Measurements from ENCODE around the gene SPTSSA. TPM values are rescaled to one million over a fixed set of nuclear protein-coding genes. Genes with fewer than 3 reads are reported as not detected.

SPTSSA gene
- total RNA-seq, 1 donor from 2014 or later, result 26.6 TPM

- Mint-ChIP-seq H3K27ac (ENCODE audit: unreplicated experiment) (no peak overlapping the region), H3K36me3 (ENCODE audit: low read depth, unreplicated experiment) (no peaks in the 10 kb centered on the region), H3K27me3 (ENCODE audit: low read depth, unreplicated experiment) (no peaks in the 10 kb centered on the region), H3K4me3 (ENCODE audit: unreplicated experiment) (no peak overlapping the region), H3K9me3 (ENCODE audit: unreplicated experiment) (peaks cover 8% of the 10 kb centered on the region), H3K4me1 (ENCODE audit: low read depth, unreplicated experiment) (no peaks in the 10 kb centered on the region)
- H3K4me1 ChIP-seq (ENCODE audit: insufficient read depth, low read length), result no peaks in the 10 kb centered on the region
- no peaks in the 10 kb centered on the region for H3K36me3 ChIP-seq (ENCODE audit: insufficient read depth, low read length)
- peaks cover 3% of the 10 kb centered on the region for H3K9me3 ChIP-seq (ENCODE audit: insufficient read depth, low read depth, low read length)
- DNase-seq (ENCODE audit: low read depth), result no peak
- H3K9ac ChIP-seq (ENCODE audit: low read length), result no peak overlapping the region
- H3K27ac ChIP-seq (ENCODE audit: low read depth, low read length), result no peak overlapping the region
- H4K20me1 ChIP-seq (ENCODE audit: insufficient read depth, low read length), result no peaks in the 10 kb centered on the region
- no peak overlapping the region for H3K4me3 ChIP-seq (ENCODE audit: insufficient read depth, low read depth, low read length)
- no peak for FAIRE-seq
- no peaks in the 10 kb centered on the region for H3K79me2 ChIP-seq (ENCODE audit: insufficient read depth, low read length)
- no peaks in the 10 kb centered on the region for H3K27me3 ChIP-seq (ENCODE audit: insufficient read depth, low read length)
- TF ChIP-seq, protein P1, sequence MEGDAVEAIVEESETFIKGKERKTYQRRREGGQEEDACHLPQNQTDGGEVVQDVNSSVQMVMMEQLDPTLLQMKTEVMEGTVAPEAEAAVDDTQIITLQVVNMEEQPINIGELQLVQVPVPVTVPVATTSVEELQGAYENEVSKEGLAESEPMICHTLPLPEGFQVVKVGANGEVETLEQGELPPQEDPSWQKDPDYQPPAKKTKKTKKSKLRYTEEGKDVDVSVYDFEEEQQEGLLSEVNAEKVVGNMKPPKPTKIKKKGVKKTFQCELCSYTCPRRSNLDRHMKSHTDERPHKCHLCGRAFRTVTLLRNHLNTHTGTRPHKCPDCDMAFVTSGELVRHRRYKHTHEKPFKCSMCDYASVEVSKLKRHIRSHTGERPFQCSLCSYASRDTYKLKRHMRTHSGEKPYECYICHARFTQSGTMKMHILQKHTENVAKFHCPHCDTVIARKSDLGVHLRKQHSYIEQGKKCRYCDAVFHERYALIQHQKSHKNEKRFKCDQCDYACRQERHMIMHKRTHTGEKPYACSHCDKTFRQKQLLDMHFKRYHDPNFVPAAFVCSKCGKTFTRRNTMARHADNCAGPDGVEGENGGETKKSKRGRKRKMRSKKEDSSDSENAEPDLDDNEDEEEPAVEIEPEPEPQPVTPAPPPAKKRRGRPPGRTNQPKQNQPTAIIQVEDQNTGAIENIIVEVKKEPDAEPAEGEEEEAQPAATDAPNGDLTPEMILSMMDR (IDR thresholded peaks at IDR 0.05; ENCODE audit: insufficient read depth, low read depth, low read length), result no peak
- TF ChIP-seq EZH2 (IDR thresholded peaks at IDR 0.05; ENCODE audit: insufficient read depth, low read length), result no peak
- no peak overlapping the region for H3K4me2 ChIP-seq (ENCODE audit: low read length)
- no peak overlapping the region for H2AFZ ChIP-seq (ENCODE audit: low read depth, low read length)
Observed at GRCh38 chr14:34409721-34410120, 52.3 kb downstream of the SPTSSA start.

DNA sequence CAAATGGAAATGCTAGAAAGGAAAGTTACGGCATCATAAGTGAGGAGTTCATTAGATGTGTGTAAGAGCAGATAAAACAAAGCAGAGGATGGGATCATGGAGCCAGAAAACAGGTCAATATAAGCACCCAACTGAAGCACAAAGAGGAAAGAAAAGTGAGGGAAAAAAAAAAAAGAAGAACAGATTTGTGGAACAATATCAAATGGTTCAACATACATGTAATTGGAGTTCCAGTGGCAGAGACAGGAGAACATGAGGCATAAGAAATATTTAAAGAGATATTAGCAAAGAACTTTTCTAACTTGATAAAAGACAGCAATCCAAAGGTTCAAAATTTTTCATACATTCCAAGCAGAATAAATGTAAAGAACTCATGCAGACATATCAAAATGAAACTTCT lies 54.1 kb downstream of the SPTSSA start:
- H2AFZ ChIP-seq (ENCODE audit: low read depth, low read length), result no peak overlapping the region
- H3K9ac ChIP-seq (ENCODE audit: low read length), result no peak overlapping the region
- H3K27me3 ChIP-seq (ENCODE audit: insufficient read depth, low read length), result no peaks in the 10 kb centered on the region
- peaks cover 3% of the 10 kb centered on the region for H3K9me3 ChIP-seq (ENCODE audit: insufficient read depth, low read depth, low read length)
- Mint-ChIP-seq H3K4me1 (ENCODE audit: low read depth, unreplicated experiment) (no peaks in the 10 kb centered on the region), H3K9me3 (ENCODE audit: unreplicated experiment) (peaks cover 7% of the 10 kb centered on the region), H3K36me3 (ENCODE audit: low read depth, unreplicated experiment) (no peaks in the 10 kb centered on the region), H3K27ac (ENCODE audit: unreplicated experiment) (no peak overlapping the region), H3K4me3 (ENCODE audit: unreplicated experiment) (no peak overlapping the region), H3K27me3 (ENCODE audit: low read depth, unreplicated experiment) (no peaks in the 10 kb centered on the region)
- no peaks in the 10 kb centered on the region for H3K36me3 ChIP-seq (ENCODE audit: insufficient read depth, low read length)
- no peak overlapping the region for H3K4me2 ChIP-seq (ENCODE audit: low read length)
- no peaks in the 10 kb centered on the region for H4K20me1 ChIP-seq (ENCODE audit: insufficient read depth, low read length)
- no peak overlapping the region for H3K27ac ChIP-seq (ENCODE audit: low read depth, low read length)
- no peak for TF ChIP-seq EZH2 (IDR thresholded peaks at IDR 0.05; ENCODE audit: insufficient read depth, low read length)
- TF ChIP-seq, protein P1 (IDR thresholded peaks at IDR 0.05; ENCODE audit: insufficient read depth, low read depth, low read length), result no peak
- FAIRE-seq, result no peak
- no peak overlapping the region for H3K4me3 ChIP-seq (ENCODE audit: insufficient read depth, low read depth, low read length)
- no peaks in the 10 kb centered on the region for H3K4me1 ChIP-seq (ENCODE audit: insufficient read depth, low read length)
- no peaks in the 10 kb centered on the region for H3K79me2 ChIP-seq (ENCODE audit: insufficient read depth, low read length)
- DNase-seq (ENCODE audit: low read depth), result no peak

- Mint-ChIP-seq H3K36me3 (ENCODE audit: low read depth, unreplicated experiment) (no peaks in the 10 kb centered on the region), H3K27ac (ENCODE audit: unreplicated experiment) (no peak overlapping the region), H3K4me1 (ENCODE audit: low read depth, unreplicated experiment) (no peaks in the 10 kb centered on the region), H3K4me3 (ENCODE audit: unreplicated experiment) (no peak overlapping the region), H3K9me3 (ENCODE audit: unreplicated experiment) (peaks cover 2% of the 10 kb centered on the region), H3K27me3 (ENCODE audit: low read depth, unreplicated experiment) (no peaks in the 10 kb centered on the region)
- FAIRE-seq, result no peak
- no peak for TF ChIP-seq EZH2 (IDR thresholded peaks at IDR 0.05; ENCODE audit: insufficient read depth, low read length)
- TF ChIP-seq, protein P1 (IDR thresholded peaks at IDR 0.05; ENCODE audit: insufficient read depth, low read depth, low read length), result no peak
- no peak overlapping the region for H3K9ac ChIP-seq (ENCODE audit: low read length)
- no peaks in the 10 kb centered on the region for H3K4me1 ChIP-seq (ENCODE audit: insufficient read depth, low read length)
- no peaks in the 10 kb centered on the region for H3K9me3 ChIP-seq (ENCODE audit: insufficient read depth, low read depth, low read length)
- H3K27ac ChIP-seq (ENCODE audit: low read depth, low read length), result no peak overlapping the region
- H3K36me3 ChIP-seq (ENCODE audit: insufficient read depth, low read length), result no peaks in the 10 kb centered on the region
- H4K20me1 ChIP-seq (ENCODE audit: insufficient read depth, low read length), result no peaks in the 10 kb centered on the region
- no peak for DNase-seq (ENCODE audit: low read depth)
- no peaks in the 10 kb centered on the region for H3K27me3 ChIP-seq (ENCODE audit: insufficient read depth, low read length)
- no peaks in the 10 kb centered on the region for H3K79me2 ChIP-seq (ENCODE audit: insufficient read depth, low read length)
- H3K4me3 ChIP-seq (ENCODE audit: insufficient read depth, low read depth, low read length), result no peak overlapping the region
- H2AFZ ChIP-seq (ENCODE audit: low read depth, low read length), result no peak overlapping the region
- no peak overlapping the region for H3K4me2 ChIP-seq (ENCODE audit: low read length)
Observed at GRCh38 chr14:34404416-34404815, 57.6 kb downstream of the SPTSSA start.

Measured in astrocyte (in vitro differentiated cells and primary cell).